Ovary (tissue), 3 donors: ENCODE data around the gene UGP2.

Source experiments
- EP300 ChIP-seq: sonication (generic); formaldehyde crosslinking; IDR thresholded peaks from one replicate; pipeline ENCODE4 v1.6.1; 2017; ENCODE audit warnings: antibody characterized with exemption
- POLR2A ChIP-seq: fragments of 450-650 bp; IDR thresholded peaks from one replicate; pipeline ENCODE4 v1.6.1; 2017; ENCODE audit warnings: antibody characterized with exemption, mild to moderate bottlenecking, moderate library complexity
- TF ChIP-seq, protein P1 (sequence below), 3 donors: fragments of 450-650 bp in 2 of 3; fragments of 200-600 bp in 1 of 3; IDR thresholded peaks; one replicate each; pipeline versions ENCODE4 v1.5.1 to v1.8.0; 2016 to 2022; ENCODE audit warnings: antibody characterized with exemption in 3 of 3, mild to moderate bottlenecking in 1 of 3
- donor health status: DM: no; HTN: no; CAD: no.

DNA sequence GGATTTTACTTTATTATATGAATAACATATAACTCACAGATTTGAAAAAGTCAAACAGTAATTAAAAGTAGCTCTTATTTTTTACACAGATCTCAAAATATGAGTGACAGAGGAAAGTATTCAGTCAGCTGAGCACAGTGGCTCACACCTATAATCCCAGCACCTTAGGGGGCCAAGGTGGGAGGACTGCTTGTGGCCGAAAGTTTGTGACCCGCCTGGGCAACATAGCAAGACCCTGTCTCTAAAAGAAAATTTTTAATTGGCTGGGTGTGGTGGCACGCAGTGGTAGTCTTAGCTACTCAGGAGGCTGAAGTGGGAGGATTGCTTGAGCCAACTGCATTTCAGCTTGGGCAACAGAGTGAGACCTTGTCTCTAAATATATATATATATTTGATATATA is 19.2 kb upstream of the UGP2 start:
- TF ChIP-seq, protein P1, sequence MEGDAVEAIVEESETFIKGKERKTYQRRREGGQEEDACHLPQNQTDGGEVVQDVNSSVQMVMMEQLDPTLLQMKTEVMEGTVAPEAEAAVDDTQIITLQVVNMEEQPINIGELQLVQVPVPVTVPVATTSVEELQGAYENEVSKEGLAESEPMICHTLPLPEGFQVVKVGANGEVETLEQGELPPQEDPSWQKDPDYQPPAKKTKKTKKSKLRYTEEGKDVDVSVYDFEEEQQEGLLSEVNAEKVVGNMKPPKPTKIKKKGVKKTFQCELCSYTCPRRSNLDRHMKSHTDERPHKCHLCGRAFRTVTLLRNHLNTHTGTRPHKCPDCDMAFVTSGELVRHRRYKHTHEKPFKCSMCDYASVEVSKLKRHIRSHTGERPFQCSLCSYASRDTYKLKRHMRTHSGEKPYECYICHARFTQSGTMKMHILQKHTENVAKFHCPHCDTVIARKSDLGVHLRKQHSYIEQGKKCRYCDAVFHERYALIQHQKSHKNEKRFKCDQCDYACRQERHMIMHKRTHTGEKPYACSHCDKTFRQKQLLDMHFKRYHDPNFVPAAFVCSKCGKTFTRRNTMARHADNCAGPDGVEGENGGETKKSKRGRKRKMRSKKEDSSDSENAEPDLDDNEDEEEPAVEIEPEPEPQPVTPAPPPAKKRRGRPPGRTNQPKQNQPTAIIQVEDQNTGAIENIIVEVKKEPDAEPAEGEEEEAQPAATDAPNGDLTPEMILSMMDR (IDR thresholded peaks at IDR 0.05), result no peak
- no peak for TF ChIP-seq EP300
- no peak for TF ChIP-seq POLR2A
